ENCODE data around the gene MYOG. TPM values are rescaled to one million over a fixed set of nuclear protein-coding genes. Genes with fewer than 3 reads are reported as not detected.

The MYOG gene
- total and polyA plus RNA-seq, 2 donors (not counting 1 experiment from before 2014, with no cell fraction given), result not detected

- TF ChIP-seq EZH2 (IDR thresholded peaks at IDR 0.05; ENCODE audit: borderline replicate concordance, insufficient read depth, low read depth, low read length, poor library complexity, severe bottlenecking) (no peak), CTCF (IDR thresholded peaks at IDR 0.05) (no peak)
- no peaks in the 10 kb centered on the region for H3K4me1 ChIP-seq (ENCODE audit: control insufficient read depth in 2 of 2, insufficient read depth in 2 of 2, low read length in 2 of 2)
- peaks cover 34% of the 10 kb centered on the region for H3K27me3 Mint-ChIP-seq
- no peaks in the 10 kb centered on the region for H3K79me2 ChIP-seq (ENCODE audit: control insufficient read depth, insufficient read depth, low read length)
- no peak overlapping the region for H3K9ac ChIP-seq (ENCODE audit: low read length)
- no peak overlapping the region for H2AFZ ChIP-seq (ENCODE audit: insufficient read depth, low read depth, low read length, poor library complexity, severe bottlenecking)
- H3K9me3 Mint-ChIP-seq (ENCODE audit: insufficient read depth), result no peaks in the 10 kb centered on the region
- no peaks in the 10 kb centered on the region for H3K4me1 Mint-ChIP-seq
- no peaks in the 10 kb centered on the region for H3K9me3 ChIP-seq (ENCODE audit: control extremely low read depth in 1 of 3, control insufficient read depth in 2 of 3, insufficient read depth in 1 of 3, low read length in 2 of 3)
- 82% methylated on average over 8 of the region's 11 CpGs for WGBS (ENCODE audit: insufficient coverage)
- ChIA-PET CTCF (no interaction called here), POLR2A (no interaction called here)
- no peaks in the 10 kb centered on the region for H4K20me1 ChIP-seq (ENCODE audit: control insufficient read depth, insufficient read depth, low read length, poor library complexity, severe bottlenecking)
- H3K4me3 Mint-ChIP-seq, result no peak overlapping the region
- H3K4me3 ChIP-seq (ENCODE audit: control extremely low read depth in 1 of 5, extremely low read depth in 1 of 5, insufficient read depth in 1 of 5, low read depth in 2 of 5, low read length in 4 of 5), result no peak overlapping the region
- no peak for DNase-seq
- intact Hi-C loops (cut with micrococcal nuclease), result no loop called here
- no peak overlapping the region for H3K27ac ChIP-seq (ENCODE audit: low read length in 2 of 2)
- ATAC-seq (ENCODE audit: low read depth), result no peak
- H3K27me3 ChIP-seq (replicated peaks in 1 of 4; ENCODE audit: control extremely low read depth in 1 of 4, control insufficient read depth in 3 of 4, insufficient read depth in 4 of 4, low read length in 3 of 4), result peaks cover 0 to 4% (median 0%) of the 10 kb centered on the region in 4 experiments
- H3K36me3 ChIP-seq (replicated peaks in 1 of 2; ENCODE audit: control extremely low read depth in 1 of 2, control insufficient read depth in 1 of 2, extremely low read depth in 1 of 2, insufficient read depth in 2 of 2, low read length in 1 of 2), result no peaks in the 10 kb centered on the region
- no peak overlapping the region for H3K27ac Mint-ChIP-seq
- no peak overlapping the region for H3K4me2 ChIP-seq (replicated peaks; ENCODE audit: low read depth, low read length, poor library complexity, severe bottlenecking)
These were observed 3.0 kb downstream of the MYOG start for GRCh38 chr1:203082571-203083462.

- no peak for TF ChIP-seq EZH2 (IDR thresholded peaks at IDR 0.05; ENCODE audit: borderline replicate concordance, insufficient read depth, low read depth, low read length, poor library complexity, severe bottlenecking)
- TF ChIP-seq CTCF (IDR thresholded peaks at IDR 0.05), result no peak
- Histone ChIP-seq H3K4me3 (ENCODE audit: control extremely low read depth in 1 of 5, extremely low read depth in 1 of 5, insufficient read depth in 1 of 5, low read depth in 2 of 5, low read length in 4 of 5) (no peak overlapping the region), H4K20me1 (ENCODE audit: control insufficient read depth, insufficient read depth, low read length, poor library complexity, severe bottlenecking) (no peaks in the 10 kb centered on the region), H3K79me2 (ENCODE audit: control insufficient read depth, insufficient read depth, low read length) (no peaks in the 10 kb centered on the region), H3K36me3 (replicated peaks in 1 of 2; ENCODE audit: control extremely low read depth in 1 of 2, control insufficient read depth in 1 of 2, extremely low read depth in 1 of 2, insufficient read depth in 2 of 2, low read length in 1 of 2) (no peaks in the 10 kb centered on the region), H3K4me1 (ENCODE audit: control insufficient read depth in 2 of 2, insufficient read depth in 2 of 2, low read length in 2 of 2) (no peaks in the 10 kb centered on the region), H3K27ac (ENCODE audit: low read length in 2 of 2) (no peak overlapping the region), H3K27me3 (replicated peaks in 1 of 4; ENCODE audit: control extremely low read depth in 1 of 4, control insufficient read depth in 3 of 4, insufficient read depth in 4 of 4, low read length in 3 of 4) (peaks cover 0 to 9% (median under 1%) of the 10 kb centered on the region in 4 experiments), H3K4me2 (replicated peaks; ENCODE audit: low read depth, low read length, poor library complexity, severe bottlenecking) (no peak overlapping the region), H2AFZ (ENCODE audit: insufficient read depth, low read depth, low read length, poor library complexity, severe bottlenecking) (no peak overlapping the region), H3K9ac (ENCODE audit: low read length) (no peak overlapping the region), H3K9me3 (ENCODE audit: control extremely low read depth in 1 of 3, control insufficient read depth in 2 of 3, insufficient read depth in 1 of 3, low read length in 2 of 3) (no peaks in the 10 kb centered on the region)
- H3K4me1 Mint-ChIP-seq, result no peaks in the 10 kb centered on the region
- WGBS (ENCODE audit: insufficient coverage), result 73% methylated on average over 3 of the region's 3 CpGs
- intact Hi-C loops (cut with micrococcal nuclease), result no loop called here
- peaks cover 36% of the 10 kb centered on the region for H3K27me3 Mint-ChIP-seq
- DNase-seq, result no peak
- no peak overlapping the region for H3K27ac Mint-ChIP-seq
- ChIA-PET POLR2A (no interaction called here), CTCF (no interaction called here)
- ATAC-seq (ENCODE audit: low read depth), result no peak
- H3K9me3 Mint-ChIP-seq (ENCODE audit: insufficient read depth), result no peaks in the 10 kb centered on the region
- H3K4me3 Mint-ChIP-seq, result no peak overlapping the region
These were observed 3.6 kb downstream of the MYOG start for GRCh38 chr1:203082231-203082505.
